Measurements from ENCODE around the gene FKBP4.

- TF ChIP-seq CTCF (IDR thresholded peaks at IDR 0.05; ENCODE audit: borderline replicate concordance, extremely low read depth, low read length, poor library complexity, severe bottlenecking), result no peak
- no peak for TF ChIP-seq EZH2 (IDR thresholded peaks at IDR 0.05; ENCODE audit: borderline replicate concordance, low read depth, low read length, severe bottlenecking)
These were observed 9.8 kb upstream of the FKBP4 start for GRCh38 chr12:2785017-2785416.
